Thoracic aorta (tissue), 2 donors: ENCODE data around the gene HDGFL3. TPM values are rescaled to one million over a fixed set of nuclear protein-coding genes. Genes with fewer than 3 reads are reported as not detected.

Experiments
- ATAC-seq: fragments of 150-250 bp; one replicate; pipeline ENCODE4 v1.8.0; 2017; ENCODE audit warnings: low read depth; ENCODE audit not compliant: insufficient number of reproducible peaks, low FRiP score
- DNase-seq: peaks from one replicate; pipeline ENCODE4 v3.0.0-alpha.2; 2020; ENCODE audit warnings: low spot score
- H3K27ac ChIP-seq, 2 donors: fragments of 200-600 bp; sonication (generic); 1 replicate in 1 of 2; 2 replicates in 1 of 2; pipeline ENCODE4 v1.5.1; 2016; ENCODE audit warnings: mild to moderate bottlenecking in 2 of 2, moderate library complexity in 2 of 2
- H3K27me3 ChIP-seq: fragments of 200-600 bp; sonication (generic); replicated peaks from 2 replicates; pipeline ENCODE4 v1.6.0; 2016; ENCODE audit warnings: mild to moderate bottlenecking; ENCODE audit not compliant: insufficient read depth
- H3K36me3 ChIP-seq: fragments of 200-600 bp; sonication (generic); one replicate; pipeline ENCODE4 v1.5.1; 2016
- H3K4me1 ChIP-seq, 2 donors: fragments of 200-600 bp; sonication (generic); 1 replicate in 1 of 2; 2 replicates in 1 of 2; pipeline versions ENCODE4 v1.5.1 to v1.6.0; 2016; ENCODE audit warnings: low read depth in 2 of 2, mild to moderate bottlenecking in 1 of 2; ENCODE audit not compliant: control insufficient read depth in 1 of 2
- H3K4me3 ChIP-seq: fragments of 200-600 bp; sonication (generic); 2 replicates; pipeline ENCODE4 v1.5.1; 2016; ENCODE audit warnings: mild to moderate bottlenecking
- H3K9me3 ChIP-seq: fragments of 200-600 bp; sonication (generic); 2 replicates; pipeline ENCODE4 v1.5.1; 2016
- CTCF ChIP-seq: fragments of 200-600 bp; sonication (generic); IDR thresholded peaks from one replicate; pipeline ENCODE4 v1.5.1; 2019; ENCODE audit warnings: antibody characterized with exemption
- total RNA-seq, 2 donors: library from RNA; depleted of rRNA; stranded (reverse); fragments of >200 nt; gene quantifications; one replicate each; pipeline versions ENCODE4 v1.1.0 to v1.2.3, GENCODE V29; 2016

HDGFL3 gene
- total RNA-seq, 2 donors from 2014 or later, result 19.6 to 118 TPM

GRCh38 chr15:83115831-83116565 lies 91.6 kb downstream of the HDGFL3 start:
- Histone ChIP-seq H3K9me3 (no peaks in the 10 kb centered on the region), H3K27me3 (no peaks in the 10 kb centered on the region), H3K27ac (no peak overlapping the region), H3K4me3 (no peak overlapping the region), H3K4me1 (no peaks in the 10 kb centered on the region), H3K36me3 (peaks cover 10% of the 10 kb centered on the region)
- no peak for DNase-seq
- ATAC-seq, result no peak
- TF ChIP-seq CTCF, result no peak

GRCh38 chr15:83115410-83115809 lies 92.2 kb downstream of the HDGFL3 start:
- Histone ChIP-seq H3K36me3 (peaks cover 10% of the 10 kb centered on the region), H3K9me3 (no peaks in the 10 kb centered on the region), H3K27ac (no peak overlapping the region), H3K27me3 (no peaks in the 10 kb centered on the region), H3K4me3 (no peak overlapping the region), H3K4me1 (no peaks in the 10 kb centered on the region)
- ATAC-seq (no peak), DNase-seq (no peak)
- TF ChIP-seq CTCF, result no peak

GRCh38 chr15:83114856-83115255 lies 92.8 kb downstream of the HDGFL3 start:
- ATAC-seq, result no peak
- DNase-seq, result no peak

GRCh38 chr15:83113881-83114674 lies 93.5 kb downstream of the HDGFL3 start:
- no peak overlapping the region for H3K27ac ChIP-seq
- peaks cover 3% of the 10 kb centered on the region for H3K36me3 ChIP-seq
- no peak overlapping the region for H3K4me3 ChIP-seq
- no peaks in the 10 kb centered on the region for H3K27me3 ChIP-seq
- H3K4me1 ChIP-seq, result no peaks in the 10 kb centered on the region
- DNase-seq (no peak), ATAC-seq (no peak)
- TF ChIP-seq CTCF, result no peak
- H3K9me3 ChIP-seq, result no peaks in the 10 kb centered on the region

More at GRCh38 chr15:83114856-83115255, 92.8 kb downstream of the HDGFL3 start:
- Histone ChIP-seq H3K27me3 (no peaks in the 10 kb centered on the region), H3K36me3 (peaks cover 8% of the 10 kb centered on the region), H3K27ac (no peak overlapping the region), H3K9me3 (no peaks in the 10 kb centered on the region), H3K4me1 (no peaks in the 10 kb centered on the region), H3K4me3 (no peak overlapping the region)
- no peak for TF ChIP-seq CTCF

- Histone ChIP-seq H3K27me3 (no peaks in the 10 kb centered on the region), H3K36me3 (peaks cover 3% of the 10 kb centered on the region), H3K27ac (no peak overlapping the region), H3K4me3 (no peak overlapping the region), H3K9me3 (no peaks in the 10 kb centered on the region), H3K4me1 (peaks cover 0 to 10% of the 10 kb centered on the region in 2 donors)
- ATAC-seq, result no peak
- no peak for TF ChIP-seq CTCF
- DNase-seq, result no peak
These were observed 94.7 kb downstream of the HDGFL3 start for GRCh38 chr15:83112956-83113299.
